CD14-positive monocyte (primary cell): ENCODE results near the gene RIF1. TPM values are rescaled to one million over a fixed set of nuclear protein-coding genes. Genes with fewer than 3 reads are reported as not detected.

Source experiments
- DNase-seq, 3 donors: peaks; one replicate each; pipeline ENCODE4 v3.0.0-alpha.2; 2011 to 2022
- H2AFZ ChIP-seq: 2 replicates; pipeline ENCODE4 v1.6.0; 2012; ENCODE audit warnings: mild to moderate bottlenecking, low read depth, low read length, inconsistent platforms; ENCODE audit not compliant: insufficient read depth, poor library complexity, severe bottlenecking
- H3K27ac ChIP-seq, 2 donors: 1 replicate in 1 of 2; 2 replicates in 1 of 2; pipeline ENCODE4 v1.5.1; 2012 to 2013; ENCODE audit warnings: low read length in 2 of 2, control low read depth in 1 of 2, inconsistent platforms in 1 of 2, low read depth in 1 of 2, mild to moderate bottlenecking in 1 of 2
- H3K27me3 ChIP-seq, 2 donors: one replicate each; pipeline versions ENCODE4 v1.6.0 to v1.6.1; 2011 to 2013; ENCODE audit warnings: low read length in 2 of 2; ENCODE audit not compliant: control insufficient read depth in 2 of 2, insufficient read depth in 2 of 2
- H3K36me3 ChIP-seq, 2 donors: replicated peaks in 1 of 2; 1 replicate in 1 of 2; 2 replicates in 1 of 2; pipeline versions ENCODE4 v1.5.1 to v1.6.1; 2012 to 2013; ENCODE audit warnings: low read length in 2 of 2, control low read depth in 1 of 2, inconsistent platforms in 1 of 2, mild to moderate bottlenecking in 1 of 2; ENCODE audit not compliant: insufficient read depth in 2 of 2, control insufficient read depth in 1 of 2
- H3K4me1 ChIP-seq, 2 donors: 1 replicate in 1 of 2; 2 replicates in 1 of 2; pipeline versions ENCODE4 v1.5.1 to v1.6.1; 2012 to 2013; ENCODE audit warnings: low read length in 2 of 2, control low read depth in 1 of 2, inconsistent platforms in 1 of 2, mild to moderate bottlenecking in 1 of 2, moderate library complexity in 1 of 2; ENCODE audit not compliant: insufficient read depth in 2 of 2, control insufficient read depth in 1 of 2
- H3K4me2 ChIP-seq: replicated peaks from 2 replicates; pipeline ENCODE3; 2012; ENCODE audit warnings: low read length, moderate library complexity, mild to moderate bottlenecking; ENCODE audit not compliant: poor library complexity, severe bottlenecking; ENCODE audit errors: extremely low read depth
- H3K4me3 ChIP-seq, 3 experiments: fragments of 200-600 bp in 1 of 3; sonication (generic) in 1 of 3; replicated peaks in 1 of 3; 1 replicate in 2 of 3; 2 replicates in 1 of 3; pipeline ENCODE4 v1.5.1; 2011 to 2013; ENCODE audit warnings: low read length in 3 of 3, mild to moderate bottlenecking in 3 of 3, control low read depth in 2 of 3, low read depth in 2 of 3, inconsistent platforms in 1 of 3, moderate library complexity in 1 of 3
- H3K79me2 ChIP-seq: 2 replicates; pipeline ENCODE4 v1.6.0; 2012; ENCODE audit warnings: mild to moderate bottlenecking, control low read depth, inconsistent platforms, low read length, moderate library complexity; ENCODE audit not compliant: insufficient read depth
- H3K9ac ChIP-seq: 2 replicates; pipeline ENCODE4 v1.6.0; 2017; ENCODE audit warnings: low read length, mild to moderate bottlenecking; ENCODE audit not compliant: insufficient read depth, poor library complexity, severe bottlenecking
- H3K9me3 ChIP-seq, 2 donors: replicated peaks in 1 of 2; 1 replicate in 1 of 2; 2 replicates in 1 of 2; pipeline versions ENCODE4 v1.5.1 to v1.6.1; 2012 to 2013; ENCODE audit warnings: low read length in 2 of 2, control low read depth in 1 of 2; ENCODE audit not compliant: control insufficient read depth in 1 of 2, insufficient read depth in 1 of 2
- H4K20me1 ChIP-seq: 2 replicates; pipeline ENCODE4 v1.6.0; 2012; ENCODE audit warnings: mild to moderate bottlenecking, low read length, control low read depth, moderate library complexity; ENCODE audit not compliant: insufficient read depth
- H3K27ac Mint-ChIP-seq, 7 donors: one replicate each; pipeline ENCODE4 v1.8.0; 2020; ENCODE audit warnings: mild to moderate bottlenecking in 7 of 7, mixed read lengths in 7 of 7, moderate library complexity in 6 of 7, inconsistent platforms in 2 of 7
- H3K27me3 Mint-ChIP-seq, 3 donors: one replicate each; pipeline ENCODE4 v1.8.0; 2021 to 2022; ENCODE audit warnings: low read depth in 3 of 3, mild to moderate bottlenecking in 3 of 3, mixed read lengths in 3 of 3, moderate library complexity in 3 of 3, inconsistent platforms in 1 of 3
- H3K36me3 Mint-ChIP-seq, 2 donors: one replicate each; pipeline ENCODE4 v1.8.0; 2020; ENCODE audit warnings: mixed read lengths in 2 of 2, inconsistent platforms in 1 of 2, mild to moderate bottlenecking in 1 of 2
- H3K4me1 Mint-ChIP-seq: one replicate; pipeline ENCODE4 v1.8.0; 2020; ENCODE audit warnings: mild to moderate bottlenecking, mixed read lengths
- H3K4me3 Mint-ChIP-seq, 2 donors: one replicate each; pipeline ENCODE4 v1.8.0; 2020; ENCODE audit warnings: mild to moderate bottlenecking in 2 of 2, mixed read lengths in 2 of 2, moderate library complexity in 1 of 2
- H3K9me3 Mint-ChIP-seq, 7 donors: one replicate each; pipeline ENCODE4 v1.8.0; 2020 to 2022; ENCODE audit warnings: mixed read lengths in 7 of 7, mild to moderate bottlenecking in 6 of 7, moderate library complexity in 6 of 7, inconsistent platforms in 2 of 7
- WGBS: methylation state at CpG from one replicate; pipeline ENCODE4 v1.1.5; 2013; ENCODE audit warnings: missing lambda C conversion rate; ENCODE audit not compliant: insufficient coverage; 5-methylcytosine and 5-hydroxymethylcytosine counted together
- intact Hi-C, 2 donors: fragments of 100-400 bp; cut with micrococcal nuclease; formaldehyde crosslinking; loops; one replicate each; pipeline versions ENCODE4 v1.15.0 to v1.15.1; 2023
- polyA plus RNA-seq, 3 donors: library from polyadenylated mRNA; depleted of rRNA in 1 of 3; unstranded in 2 of 3; stranded (reverse) in 1 of 3; fragments of 300-500 nt in 2 of 3; fragments of >200 nt in 1 of 3; fragmentation: Illumina TruSeq in 2 of 3; gene quantifications; 1 replicate in 2 of 3; 2 replicates in 1 of 3; pipeline ENCODE4 v1.2.3, GENCODE V29; 2012 to 2021
- TF ChIP-seq, protein P1 (sequence below): fragments of 200-600 bp; IDR thresholded peaks from one replicate; pipeline ENCODE4 v1.8.0; 2022; ENCODE audit warnings: antibody characterized with exemption, mild to moderate bottlenecking

The RIF1 gene
- polyA plus RNA-seq, 3 donors = 3.8 to 9.3 (median 6.5) TPM

- Mint-ChIP-seq H3K9me3 (peaks cover 0 to 6% (median 0%) of the 10 kb centered on the region in 7 donors), H3K27ac (no peak overlapping the region), H3K27me3 (peaks cover 1 to 5% (median 2%) of the 10 kb centered on the region in 3 donors), H3K4me1 (peaks cover 3% of the 10 kb centered on the region), H3K36me3 (no peaks in the 10 kb centered on the region), H3K4me3 (no peak overlapping the region)
- intact Hi-C loops = no loop called here
- no peak for DNase-seq
- no peaks in the 10 kb centered on the region for H3K9me3 ChIP-seq
- H3K36me3 ChIP-seq = no peaks in the 10 kb centered on the region
- H2AFZ ChIP-seq = no peak overlapping the region
- no peak overlapping the region for H3K9ac ChIP-seq
- no peaks in the 10 kb centered on the region for H3K4me1 ChIP-seq
- 100% methylated on average over 1 of the region's 2 CpGs for WGBS
- TF ChIP-seq, protein P1, sequence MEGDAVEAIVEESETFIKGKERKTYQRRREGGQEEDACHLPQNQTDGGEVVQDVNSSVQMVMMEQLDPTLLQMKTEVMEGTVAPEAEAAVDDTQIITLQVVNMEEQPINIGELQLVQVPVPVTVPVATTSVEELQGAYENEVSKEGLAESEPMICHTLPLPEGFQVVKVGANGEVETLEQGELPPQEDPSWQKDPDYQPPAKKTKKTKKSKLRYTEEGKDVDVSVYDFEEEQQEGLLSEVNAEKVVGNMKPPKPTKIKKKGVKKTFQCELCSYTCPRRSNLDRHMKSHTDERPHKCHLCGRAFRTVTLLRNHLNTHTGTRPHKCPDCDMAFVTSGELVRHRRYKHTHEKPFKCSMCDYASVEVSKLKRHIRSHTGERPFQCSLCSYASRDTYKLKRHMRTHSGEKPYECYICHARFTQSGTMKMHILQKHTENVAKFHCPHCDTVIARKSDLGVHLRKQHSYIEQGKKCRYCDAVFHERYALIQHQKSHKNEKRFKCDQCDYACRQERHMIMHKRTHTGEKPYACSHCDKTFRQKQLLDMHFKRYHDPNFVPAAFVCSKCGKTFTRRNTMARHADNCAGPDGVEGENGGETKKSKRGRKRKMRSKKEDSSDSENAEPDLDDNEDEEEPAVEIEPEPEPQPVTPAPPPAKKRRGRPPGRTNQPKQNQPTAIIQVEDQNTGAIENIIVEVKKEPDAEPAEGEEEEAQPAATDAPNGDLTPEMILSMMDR = no peak
- no peaks in the 10 kb centered on the region for H3K27me3 ChIP-seq
- no peaks in the 10 kb centered on the region for H4K20me1 ChIP-seq
- H3K79me2 ChIP-seq = no peaks in the 10 kb centered on the region
- no peak overlapping the region for H3K27ac ChIP-seq
- H3K4me2 ChIP-seq = no peak overlapping the region
- H3K4me3 ChIP-seq = no peak overlapping the region
Measured at GRCh38 chr2:151391436-151391835, 18.3 kb upstream of the RIF1 start.

DNA sequence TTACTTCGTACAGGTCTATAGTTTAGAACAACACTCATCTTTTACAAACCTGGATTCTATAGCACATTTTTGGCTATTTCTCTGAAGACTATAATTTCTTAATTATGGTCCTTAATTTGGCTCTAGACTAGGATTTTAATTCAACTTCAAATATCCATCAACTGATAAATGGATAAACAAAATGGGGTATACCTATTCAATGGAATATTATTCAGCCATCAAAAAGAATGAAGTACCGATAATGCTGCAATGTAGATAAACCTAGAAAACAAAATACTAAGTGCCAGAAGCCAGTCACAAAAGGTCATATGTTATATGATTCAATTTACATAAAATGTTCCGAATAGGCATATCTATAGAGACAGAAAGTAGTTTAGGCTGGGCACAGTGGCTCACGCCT, 15.2 kb upstream of the RIF1 start:
- Histone ChIP-seq H3K27me3 (no peaks in the 10 kb centered on the region), H2AFZ (no peak overlapping the region), H3K79me2 (no peaks in the 10 kb centered on the region), H3K4me3 (no peak overlapping the region), H3K4me1 (no peaks in the 10 kb centered on the region), H4K20me1 (no peaks in the 10 kb centered on the region), H3K4me2 (no peak overlapping the region), H3K27ac (no peak overlapping the region), H3K36me3 (no peaks in the 10 kb centered on the region), H3K9ac (no peak overlapping the region), H3K9me3 (no peaks in the 10 kb centered on the region)
- no peaks in the 10 kb centered on the region for H3K36me3 Mint-ChIP-seq
- no peak overlapping the region for H3K4me3 Mint-ChIP-seq
- H3K9me3 Mint-ChIP-seq = peaks cover 0 to 6% (median 2%) of the 10 kb centered on the region in 7 donors
- TF ChIP-seq, protein P1 = no peak
- 100% methylated on average over 1 of the region's 4 CpGs for WGBS
- peaks cover 3% of the 10 kb centered on the region for H3K4me1 Mint-ChIP-seq
- H3K27me3 Mint-ChIP-seq = peaks cover 1 to 5% (median 4%) of the 10 kb centered on the region in 3 donors
- no peak overlapping the region for H3K27ac Mint-ChIP-seq
- intact Hi-C loops = no loop called here
- no peak for DNase-seq
